Measurements from ENCODE around the gene FUT2.

Gene FUT2

GRCh38 chr19:48750771-48751504 is 55.2 kb downstream of the FUT2 start:
- no peak for DNase-seq (ENCODE audit: low read depth in 2 of 2)

DNA sequence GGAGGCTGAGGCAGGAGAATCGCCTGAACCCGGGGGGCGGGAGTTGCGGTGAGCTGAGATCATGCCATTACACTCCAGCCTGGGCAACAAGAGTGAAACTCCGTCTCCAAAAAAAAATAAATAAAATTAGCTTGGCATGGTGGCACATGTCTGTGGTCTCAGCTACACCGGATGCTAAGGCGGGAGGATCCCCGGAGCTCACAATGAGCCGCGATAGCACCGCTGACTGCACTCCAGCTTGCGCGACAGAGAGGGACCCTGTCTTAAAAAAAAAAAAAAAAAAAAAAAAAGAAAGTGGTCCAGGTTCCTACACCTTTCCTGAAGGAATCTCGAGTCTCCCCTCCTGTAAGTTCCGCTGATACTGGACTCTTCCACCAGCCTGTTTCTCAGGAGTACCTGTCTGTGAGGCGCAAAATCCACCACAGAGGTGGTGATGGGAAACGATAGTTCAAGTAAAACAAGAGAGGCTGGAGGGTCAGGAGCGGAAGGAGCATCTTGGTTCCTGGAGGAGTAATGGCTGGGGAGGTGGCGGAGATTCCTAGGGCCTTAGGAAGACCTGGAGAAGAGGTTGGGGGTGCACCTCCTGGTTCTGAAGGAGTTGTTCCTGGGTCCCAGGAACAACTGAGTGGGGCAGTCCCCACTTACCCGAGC is 56.2 kb downstream of the FUT2 start:
- DNase-seq (ENCODE audit: low read depth in 2 of 2): no peak

GRCh38 chr19:48752496-48753365 is 57.0 kb downstream of the FUT2 start, which contains the start of gene FUT1:
Gene FUT1 (minus strand): TSS chr19:48752641. CDS start chr19:48751281, 1,360 bp downstream.
- DNase-seq (ENCODE audit: low read depth in 2 of 2): peak in 1 of 2 donors; percentile 21

GRCh38 chr19:48755084-48755641 is 59.4 kb downstream of the FUT2 start, which contains the start of gene FGF21:
Gene FGF21 (plus strand): TSS chr19:48755524. CDS start chr19:48756237, 713 bp downstream.
- DNase-seq (ENCODE audit: low read depth in 2 of 2): no peak

All from stimulated activated CD8-positive, alpha-beta memory T cell treated with anti-CD3 and anti-CD28 coated beads, Interleukin-2, amount 100 ng/mL, for 48 hours (primary cell).